Nephron progenitor cell (in vitro differentiated cells): ENCODE measurements around the gene ADAMTS15.

Experiments used
- DNase-seq: peaks from one replicate; pipeline ENCODE4 v3.0.0; 2021
- H3K27ac Mint-ChIP-seq: 2 replicates; pipeline ENCODE4 v1.8.0; 2021; ENCODE audit warnings: mild to moderate bottlenecking, moderate library complexity, mixed read lengths
- H3K27me3 Mint-ChIP-seq: 2 replicates; pipeline ENCODE4 v1.8.0; 2021; ENCODE audit warnings: mild to moderate bottlenecking, low read depth, mixed read lengths; ENCODE audit not compliant: poor library complexity
- H3K36me3 Mint-ChIP-seq: 2 replicates; pipeline ENCODE4 v1.8.0; 2021; ENCODE audit warnings: low read depth, mixed read lengths
- H3K4me1 Mint-ChIP-seq: 2 replicates; pipeline ENCODE4 v1.8.0; 2021; ENCODE audit warnings: mixed read lengths
- H3K4me3 Mint-ChIP-seq: 2 replicates; pipeline ENCODE4 v1.8.0; 2021; ENCODE audit warnings: mild to moderate bottlenecking, moderate library complexity, mixed read lengths
- H3K9me3 Mint-ChIP-seq: 2 replicates; pipeline ENCODE4 v1.8.0; 2021; ENCODE audit warnings: mild to moderate bottlenecking, moderate library complexity, mixed read lengths
- CTCF ChIP-seq: fragments of 200-600 bp; sonication (generic); IDR thresholded peaks from 2 replicates; pipeline ENCODE4 v1.5.0; 2021; ENCODE audit warnings: antibody characterized with exemption

Gene ADAMTS15

GRCh38 chr11:130442737-130443136 is 5.7 kb upstream of the ADAMTS15 start:
- Mint-ChIP-seq H3K36me3 (no peaks in the 10 kb centered on the region), H3K4me1 (peaks cover under 1% of the 10 kb centered on the region)
- DNase-seq, result no peak

GRCh38 chr11:130445788-130446187 is 2.7 kb upstream of the ADAMTS15 start:
- no peak for DNase-seq
- H3K36me3 Mint-ChIP-seq, result no peaks in the 10 kb centered on the region
- H3K27me3 Mint-ChIP-seq, result peaks cover 43% of the 10 kb centered on the region
- no peak overlapping the region for H3K27ac Mint-ChIP-seq
- peaks cover 11% of the 10 kb centered on the region for H3K9me3 Mint-ChIP-seq
- TF ChIP-seq CTCF, result no peak
- H3K4me1 Mint-ChIP-seq, result peaks cover 22% of the 10 kb centered on the region
- H3K4me3 Mint-ChIP-seq, result no peak overlapping the region

More at GRCh38 chr11:130442737-130443136, 5.7 kb upstream of the ADAMTS15 start:
- H3K27ac Mint-ChIP-seq, result no peak overlapping the region
- TF ChIP-seq CTCF, result no peak
- no peak overlapping the region for H3K4me3 Mint-ChIP-seq
- H3K9me3 Mint-ChIP-seq, result peaks cover 26% of the 10 kb centered on the region
- peaks cover 26% of the 10 kb centered on the region for H3K27me3 Mint-ChIP-seq

DNA sequence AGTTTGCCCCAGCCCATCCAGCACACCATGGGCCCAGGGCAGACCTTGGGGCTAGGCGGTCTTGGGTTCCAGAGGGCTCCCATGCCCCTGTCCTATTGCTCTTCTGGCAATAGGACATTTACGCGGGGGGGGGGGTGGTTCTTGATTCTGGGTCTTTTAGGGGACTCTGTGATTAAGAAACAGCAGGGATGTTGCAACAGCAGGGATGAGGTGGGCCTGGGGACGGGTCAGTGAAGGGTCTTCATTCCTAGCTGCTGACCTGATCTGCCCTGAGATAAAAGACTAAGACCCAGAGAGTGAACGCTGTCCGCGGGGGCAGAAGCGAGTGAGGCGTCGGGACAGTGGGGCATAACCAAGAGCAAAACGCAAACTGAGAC is 418 bp upstream of the ADAMTS15 start:
- DNase-seq, result no peak
- H3K27me3 Mint-ChIP-seq, result peaks cover 48% of the 10 kb centered on the region
- H3K36me3 Mint-ChIP-seq, result no peaks in the 10 kb centered on the region
- no peaks in the 10 kb centered on the region for H3K9me3 Mint-ChIP-seq
- no peak overlapping the region for H3K27ac Mint-ChIP-seq
- no peak for TF ChIP-seq CTCF
- H3K4me1 Mint-ChIP-seq, result peaks cover 40% of the 10 kb centered on the region
- peak overlapping the region; percentile 86 for H3K4me3 Mint-ChIP-seq

DNA sequence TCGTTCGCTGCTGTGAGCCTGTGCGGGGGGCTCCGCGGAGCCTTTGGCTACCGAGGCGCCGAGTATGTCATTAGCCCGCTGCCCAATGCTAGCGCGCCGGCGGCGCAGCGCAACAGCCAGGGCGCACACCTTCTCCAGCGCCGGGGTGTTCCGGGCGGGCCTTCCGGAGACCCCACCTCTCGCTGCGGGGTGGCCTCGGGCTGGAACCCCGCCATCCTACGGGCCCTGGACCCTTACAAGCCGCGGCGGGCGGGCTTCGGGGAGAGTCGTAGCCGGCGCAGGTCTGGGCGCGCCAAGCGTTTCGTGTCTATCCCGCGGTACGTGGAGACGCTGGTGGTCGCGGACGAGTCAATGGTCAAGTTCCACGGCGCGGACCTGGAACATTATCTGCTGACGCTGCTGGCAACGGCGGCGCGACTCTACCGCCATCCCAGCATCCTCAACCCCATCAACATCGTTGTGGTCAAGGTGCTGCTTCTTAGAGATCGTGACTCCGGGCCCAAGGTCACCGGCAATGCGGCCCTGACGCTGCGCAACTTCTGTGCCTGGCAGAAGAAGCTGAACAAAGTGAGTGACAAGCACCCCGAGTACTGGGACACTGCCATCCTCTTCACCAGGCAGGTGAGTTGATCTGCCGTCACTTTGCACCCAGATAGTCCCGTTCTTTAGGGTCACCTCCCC is 1.0 kb downstream of the ADAMTS15 start:
- TF ChIP-seq CTCF, result no peak
- DNase-seq, result peak; percentile 50
- Mint-ChIP-seq H3K36me3 (no peaks in the 10 kb centered on the region), H3K4me3 (peak overlapping the region; percentile 86), H3K9me3 (no peaks in the 10 kb centered on the region), H3K27me3 (peaks cover 48% of the 10 kb centered on the region), H3K4me1 (peaks cover 51% of the 10 kb centered on the region), H3K27ac (peak overlapping the region; percentile 64)

DNA sequence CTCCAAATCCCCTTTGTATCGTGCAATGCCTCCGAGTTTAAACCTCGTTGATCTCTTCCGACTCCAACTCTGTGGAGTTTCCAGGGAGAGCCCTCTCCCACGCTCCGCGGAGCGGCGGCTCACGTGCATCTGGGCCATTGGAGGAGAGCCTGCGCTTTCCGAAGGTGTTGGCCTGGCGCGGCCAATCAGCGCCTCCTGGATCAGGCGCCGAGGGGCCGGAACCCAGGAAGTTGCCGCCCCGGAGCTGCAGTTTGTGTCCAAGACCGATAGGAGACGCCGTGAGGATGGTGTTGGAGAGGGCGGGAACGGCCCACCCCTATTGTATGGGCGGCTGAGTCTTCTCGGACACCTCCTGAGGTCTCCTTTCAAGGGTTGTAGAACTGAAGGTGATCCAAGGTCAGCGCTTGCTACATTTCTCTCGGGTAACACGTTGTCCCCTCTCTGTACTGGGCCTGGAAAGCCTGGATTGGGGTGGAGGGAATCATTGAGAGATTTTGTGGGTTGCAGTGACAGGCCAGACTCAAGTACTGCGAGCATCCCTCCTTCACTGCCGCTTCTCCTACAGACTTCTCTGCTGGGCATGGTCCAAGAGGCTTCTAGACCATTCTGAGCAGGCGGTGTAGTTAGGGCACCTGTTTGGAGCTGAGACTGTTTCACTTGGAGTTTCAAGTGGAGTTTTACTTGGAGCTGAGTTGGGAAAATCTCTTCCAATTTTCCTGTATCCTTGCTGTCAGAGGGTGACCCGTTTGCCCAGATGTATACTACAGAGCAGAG is 1.7 kb downstream of the ADAMTS15 start:
- peaks cover 59% of the 10 kb centered on the region for H3K4me1 Mint-ChIP-seq
- peak overlapping the region; percentile 86 for H3K4me3 Mint-ChIP-seq
- H3K36me3 Mint-ChIP-seq, result no peaks in the 10 kb centered on the region
- no peak overlapping the region for H3K27ac Mint-ChIP-seq
- no peaks in the 10 kb centered on the region for H3K9me3 Mint-ChIP-seq
- H3K27me3 Mint-ChIP-seq, result peaks cover 45% of the 10 kb centered on the region
- peak; percentile 71 for TF ChIP-seq CTCF
- peak; percentile 80 for DNase-seq
